MV-4-11 (cell line): ENCODE data around the gene BLTP3A.

ENCODE experiments used
- DNase-seq: peaks from one replicate; lab custom pipeline; 2025; lab: John Stamatoyannopoulos, UW

BLTP3A gene

DNA sequence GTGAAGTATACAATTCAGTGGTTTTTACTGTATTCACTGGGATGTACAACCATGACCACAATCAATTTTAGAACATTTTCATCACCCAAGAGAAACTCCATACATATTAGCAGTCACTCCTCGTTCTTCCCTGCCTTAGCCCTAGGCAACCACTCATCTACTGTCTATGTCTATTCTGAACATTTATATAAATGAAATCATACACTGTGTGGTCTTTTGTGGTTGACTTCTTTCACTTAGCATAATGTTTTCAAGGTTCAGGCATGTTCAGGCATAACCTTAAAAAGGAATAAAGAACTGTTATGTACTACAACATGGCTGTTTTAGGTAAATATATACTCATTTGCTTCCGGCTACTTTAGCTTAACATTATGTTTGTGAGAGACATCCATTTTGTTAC lies 37.3 kb downstream of the BLTP3A start:
- DNase-seq: no peak

- no peak for DNase-seq
Observed at GRCh38 chr6:34832942-34833341, 41.1 kb downstream of the BLTP3A start.

GRCh38 chr6:34834789-34835518 lies 43.1 kb downstream of the BLTP3A start:
- peak; percentile 88 for DNase-seq

- DNase-seq: peak; percentile 92
Observed at GRCh38 chr6:34836008-34836407, 44.1 kb downstream of the BLTP3A start.

DNA sequence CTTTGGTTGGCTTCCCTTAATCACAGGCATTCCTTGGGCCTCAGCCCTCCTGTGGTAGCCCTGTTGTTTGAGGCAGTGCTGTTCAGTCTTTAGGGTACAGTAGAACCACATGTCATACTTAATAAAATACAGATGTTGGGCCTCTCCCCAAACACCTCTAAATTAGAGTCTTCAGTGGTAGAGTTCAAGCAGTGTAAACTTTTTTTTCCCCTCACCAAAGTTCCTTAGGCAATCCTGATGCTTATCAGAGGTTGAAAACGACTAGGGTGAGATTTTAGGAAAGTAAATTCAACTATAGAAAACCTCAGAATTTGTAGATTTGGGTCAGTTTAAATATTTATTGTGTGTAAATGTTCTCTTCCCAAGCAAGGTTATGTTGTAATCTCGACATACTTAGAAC lies 44.6 kb downstream of the BLTP3A start:
- no peak for DNase-seq

DNA sequence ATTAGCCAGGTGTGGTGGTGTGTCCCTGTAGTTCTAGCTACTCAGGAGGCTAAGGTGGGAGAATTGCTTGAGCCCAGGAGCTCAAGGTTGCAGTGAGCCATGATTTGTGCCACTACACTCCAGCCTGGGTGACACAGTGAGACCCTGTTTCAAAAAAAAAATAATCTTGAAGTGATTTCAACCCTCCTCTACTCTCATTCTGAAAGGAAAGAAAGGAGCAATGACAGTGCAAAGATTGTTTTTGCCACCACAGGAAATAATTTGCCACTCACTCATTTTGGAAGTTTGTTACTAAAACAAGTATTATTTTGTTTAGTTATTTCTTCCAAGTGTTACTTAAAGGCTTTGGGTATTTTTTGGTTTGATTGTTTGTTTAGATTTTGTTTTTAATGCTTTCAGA lies 45.6 kb downstream of the BLTP3A start:
- DNase-seq: no peak

DNA sequence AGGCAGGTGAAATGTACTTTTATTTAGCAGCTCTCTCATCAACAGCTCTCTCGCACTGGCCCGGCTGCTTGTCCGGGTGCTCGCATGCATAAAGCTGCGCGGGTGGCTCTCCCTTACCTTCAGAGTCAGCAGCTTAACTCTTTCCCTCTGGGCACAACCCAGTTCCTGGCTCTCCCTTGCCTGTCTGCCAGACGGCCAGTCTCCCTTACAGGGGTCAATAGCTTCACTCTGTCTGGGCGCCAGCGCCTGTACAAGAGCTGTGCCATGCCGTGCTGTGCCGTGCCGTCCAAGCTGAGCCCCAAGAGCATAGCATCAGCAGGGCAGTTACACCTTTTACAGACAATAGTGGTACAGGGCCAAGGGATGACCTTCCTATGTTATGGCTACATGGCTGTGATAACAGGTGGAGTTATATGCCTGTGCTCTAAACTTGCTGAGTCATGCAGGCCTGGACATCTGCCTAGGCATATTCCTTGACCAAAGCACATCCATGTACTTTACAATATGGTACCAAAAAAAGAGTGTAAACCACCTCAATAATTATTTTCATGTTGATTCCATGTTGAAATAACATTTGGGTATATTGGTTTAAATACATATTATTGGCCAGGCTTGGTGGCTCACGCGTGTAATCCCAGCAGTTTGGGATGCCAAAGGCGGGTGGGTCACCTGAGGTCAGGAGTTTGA lies 47.9 kb downstream of the BLTP3A start:
- DNase-seq: no peak
